ENCODE data around the gene SEPHS2.

DNA sequence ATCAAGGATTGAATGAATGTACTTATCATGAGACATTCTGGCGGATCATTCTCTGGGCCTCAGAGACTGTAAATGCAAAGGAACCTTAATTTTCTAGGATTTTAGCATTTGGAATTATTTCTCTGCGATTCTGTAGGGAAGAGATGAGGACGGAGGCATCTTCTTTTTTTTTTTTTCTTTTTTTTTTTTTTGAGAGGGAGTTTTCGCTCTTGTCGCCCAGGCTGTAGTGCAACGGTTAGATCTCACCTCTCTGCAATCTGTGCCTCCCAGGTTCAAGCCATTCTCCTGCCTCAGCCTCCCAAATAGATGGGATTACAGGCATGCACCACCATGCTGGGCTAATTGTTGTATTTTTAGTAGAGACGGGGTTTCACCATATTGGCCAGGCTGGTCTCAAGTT is 29.0 kb upstream of the SEPHS2 start:
- TF ChIP-seq, protein P1, sequence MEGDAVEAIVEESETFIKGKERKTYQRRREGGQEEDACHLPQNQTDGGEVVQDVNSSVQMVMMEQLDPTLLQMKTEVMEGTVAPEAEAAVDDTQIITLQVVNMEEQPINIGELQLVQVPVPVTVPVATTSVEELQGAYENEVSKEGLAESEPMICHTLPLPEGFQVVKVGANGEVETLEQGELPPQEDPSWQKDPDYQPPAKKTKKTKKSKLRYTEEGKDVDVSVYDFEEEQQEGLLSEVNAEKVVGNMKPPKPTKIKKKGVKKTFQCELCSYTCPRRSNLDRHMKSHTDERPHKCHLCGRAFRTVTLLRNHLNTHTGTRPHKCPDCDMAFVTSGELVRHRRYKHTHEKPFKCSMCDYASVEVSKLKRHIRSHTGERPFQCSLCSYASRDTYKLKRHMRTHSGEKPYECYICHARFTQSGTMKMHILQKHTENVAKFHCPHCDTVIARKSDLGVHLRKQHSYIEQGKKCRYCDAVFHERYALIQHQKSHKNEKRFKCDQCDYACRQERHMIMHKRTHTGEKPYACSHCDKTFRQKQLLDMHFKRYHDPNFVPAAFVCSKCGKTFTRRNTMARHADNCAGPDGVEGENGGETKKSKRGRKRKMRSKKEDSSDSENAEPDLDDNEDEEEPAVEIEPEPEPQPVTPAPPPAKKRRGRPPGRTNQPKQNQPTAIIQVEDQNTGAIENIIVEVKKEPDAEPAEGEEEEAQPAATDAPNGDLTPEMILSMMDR (tag by site-specific recombination; IDR thresholded peaks at IDR 0.05) = no peak
- TF ChIP-seq ZBTB8A (tag by site-specific recombination; IDR thresholded peaks at IDR 0.05) (no peak), ZBTB1 (tag by site-specific recombination; IDR thresholded peaks at IDR 0.05) (no peak), ZNF202 (tag by site-specific recombination; IDR thresholded peaks at IDR 0.05; ENCODE audit: borderline replicate concordance) (no peak), ZNF768 (tag by site-specific recombination; IDR thresholded peaks at IDR 0.05) (no peak), ZSCAN30 (tag by site-specific recombination; IDR thresholded peaks at IDR 0.05) (no peak), ZNF146 (tag by site-specific recombination; IDR thresholded peaks at IDR 0.05) (no peak), ATF2 (tag by site-specific recombination; IDR thresholded peaks at IDR 0.05; ENCODE audit: low read depth) (no peak)
- TF ChIP-seq, protein P2, sequence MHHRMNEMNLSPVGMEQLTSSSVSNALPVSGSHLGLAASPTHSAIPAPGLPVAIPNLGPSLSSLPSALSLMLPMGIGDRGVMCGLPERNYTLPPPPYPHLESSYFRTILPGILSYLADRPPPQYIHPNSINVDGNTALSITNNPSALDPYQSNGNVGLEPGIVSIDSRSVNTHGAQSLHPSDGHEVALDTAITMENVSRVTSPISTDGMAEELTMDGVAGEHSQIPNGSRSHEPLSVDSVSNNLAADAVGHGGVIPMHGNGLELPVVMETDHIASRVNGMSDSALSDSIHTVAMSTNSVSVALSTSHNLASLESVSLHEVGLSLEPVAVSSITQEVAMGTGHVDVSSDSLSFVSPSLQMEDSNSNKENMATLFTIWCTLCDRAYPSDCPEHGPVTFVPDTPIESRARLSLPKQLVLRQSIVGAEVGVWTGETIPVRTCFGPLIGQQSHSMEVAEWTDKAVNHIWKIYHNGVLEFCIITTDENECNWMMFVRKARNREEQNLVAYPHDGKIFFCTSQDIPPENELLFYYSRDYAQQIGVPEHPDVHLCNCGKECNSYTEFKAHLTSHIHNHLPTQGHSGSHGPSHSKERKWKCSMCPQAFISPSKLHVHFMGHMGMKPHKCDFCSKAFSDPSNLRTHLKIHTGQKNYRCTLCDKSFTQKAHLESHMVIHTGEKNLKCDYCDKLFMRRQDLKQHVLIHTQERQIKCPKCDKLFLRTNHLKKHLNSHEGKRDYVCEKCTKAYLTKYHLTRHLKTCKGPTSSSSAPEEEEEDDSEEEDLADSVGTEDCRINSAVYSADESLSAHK (tag by site-specific recombination; IDR thresholded peaks at IDR 0.05) = no peak
- TF ChIP-seq, protein P3, sequence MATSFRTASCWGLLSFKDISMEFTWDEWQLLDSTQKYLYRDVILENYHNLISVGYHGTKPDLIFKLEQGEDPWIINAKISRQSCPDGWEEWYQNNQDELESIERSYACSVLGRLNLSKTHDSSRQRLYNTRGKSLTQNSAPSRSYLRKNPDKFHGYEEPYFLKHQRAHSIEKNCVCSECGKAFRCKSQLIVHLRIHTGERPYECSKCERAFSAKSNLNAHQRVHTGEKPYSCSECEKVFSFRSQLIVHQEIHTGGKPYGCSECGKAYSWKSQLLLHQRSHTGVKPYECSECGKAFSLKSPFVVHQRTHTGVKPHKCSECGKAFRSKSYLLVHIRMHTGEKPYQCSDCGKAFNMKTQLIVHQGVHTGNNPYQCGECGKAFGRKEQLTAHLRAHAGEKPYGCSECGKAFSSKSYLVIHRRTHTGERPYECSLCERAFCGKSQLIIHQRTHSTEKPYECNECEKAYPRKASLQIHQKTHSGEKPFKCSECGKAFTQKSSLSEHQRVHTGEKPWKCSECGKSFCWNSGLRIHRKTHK (tag by site-specific recombination; IDR thresholded peaks at IDR 0.05) = no peak

All from HEK293 (cell line).